Globus pallidus (tissue), 1 donor: ENCODE data around the gene TMEM132A.
A peak's percentile ranks its signal among the peaks of the same experiment; 100 is the strongest.

Source experiments
- DNase-seq: peaks from one replicate; pipeline ENCODE4 v3.0.0-alpha.2; 2015; ENCODE audit warnings: low spot score

TMEM132A gene, protein sequence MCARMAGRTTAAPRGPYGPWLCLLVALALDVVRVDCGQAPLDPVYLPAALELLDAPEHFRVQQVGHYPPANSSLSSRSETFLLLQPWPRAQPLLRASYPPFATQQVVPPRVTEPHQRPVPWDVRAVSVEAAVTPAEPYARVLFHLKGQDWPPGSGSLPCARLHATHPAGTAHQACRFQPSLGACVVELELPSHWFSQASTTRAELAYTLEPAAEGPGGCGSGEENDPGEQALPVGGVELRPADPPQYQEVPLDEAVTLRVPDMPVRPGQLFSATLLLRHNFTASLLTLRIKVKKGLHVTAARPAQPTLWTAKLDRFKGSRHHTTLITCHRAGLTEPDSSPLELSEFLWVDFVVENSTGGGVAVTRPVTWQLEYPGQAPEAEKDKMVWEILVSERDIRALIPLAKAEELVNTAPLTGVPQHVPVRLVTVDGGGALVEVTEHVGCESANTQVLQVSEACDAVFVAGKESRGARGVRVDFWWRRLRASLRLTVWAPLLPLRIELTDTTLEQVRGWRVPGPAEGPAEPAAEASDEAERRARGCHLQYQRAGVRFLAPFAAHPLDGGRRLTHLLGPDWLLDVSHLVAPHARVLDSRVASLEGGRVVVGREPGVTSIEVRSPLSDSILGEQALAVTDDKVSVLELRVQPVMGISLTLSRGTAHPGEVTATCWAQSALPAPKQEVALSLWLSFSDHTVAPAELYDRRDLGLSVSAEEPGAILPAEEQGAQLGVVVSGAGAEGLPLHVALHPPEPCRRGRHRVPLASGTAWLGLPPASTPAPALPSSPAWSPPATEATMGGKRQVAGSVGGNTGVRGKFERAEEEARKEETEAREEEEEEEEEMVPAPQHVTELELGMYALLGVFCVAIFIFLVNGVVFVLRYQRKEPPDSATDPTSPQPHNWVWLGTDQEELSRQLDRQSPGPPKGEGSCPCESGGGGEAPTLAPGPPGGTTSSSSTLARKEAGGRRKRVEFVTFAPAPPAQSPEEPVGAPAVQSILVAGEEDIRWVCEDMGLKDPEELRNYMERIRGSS

DNA sequence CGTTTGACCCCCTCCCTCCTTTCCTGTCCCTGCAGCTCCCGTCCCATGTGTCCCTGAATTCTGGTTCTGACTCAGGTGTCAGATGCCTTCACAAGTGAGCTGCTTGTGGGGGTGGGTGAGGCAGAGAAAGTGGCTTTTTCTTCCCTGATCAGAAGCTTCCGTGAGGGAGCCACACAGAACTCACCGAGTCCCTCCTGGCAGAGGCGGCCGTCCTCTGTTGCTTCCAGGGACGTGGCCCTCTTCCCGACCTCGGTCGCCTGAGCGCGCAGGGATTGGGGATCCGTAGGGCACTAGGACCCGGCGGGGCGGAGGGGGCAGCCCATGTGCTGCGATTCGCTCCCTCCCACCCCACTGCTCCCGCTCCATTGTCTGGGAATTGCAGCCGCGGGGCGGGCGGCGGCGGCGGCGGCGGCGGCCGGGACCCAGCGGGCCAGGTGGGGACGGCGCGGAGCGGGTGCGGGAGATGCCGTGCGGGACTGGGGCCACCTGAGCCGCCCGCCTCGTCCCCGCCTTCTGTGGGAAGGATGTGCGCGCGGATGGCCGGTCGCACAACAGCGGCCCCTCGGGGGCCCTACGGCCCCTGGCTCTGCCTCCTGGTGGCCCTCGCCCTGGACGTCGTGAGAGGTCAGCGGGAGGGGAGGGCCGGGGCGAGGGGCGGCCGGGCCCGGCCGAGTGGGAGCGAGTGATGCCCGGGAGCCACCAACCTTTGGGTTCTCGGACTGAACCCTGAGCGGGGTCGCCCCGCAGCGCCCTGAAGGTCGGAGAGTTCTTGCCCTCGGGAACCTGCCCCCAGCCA lies at the start of gene TMEM132A:
Gene TMEM132A, plus strand, starts transcription at position 351 of the 796 bp plus-strand sequence. Its CDS starts 174 bp downstream, at position 525.
- DNase-seq: peak; percentile 73

DNA sequence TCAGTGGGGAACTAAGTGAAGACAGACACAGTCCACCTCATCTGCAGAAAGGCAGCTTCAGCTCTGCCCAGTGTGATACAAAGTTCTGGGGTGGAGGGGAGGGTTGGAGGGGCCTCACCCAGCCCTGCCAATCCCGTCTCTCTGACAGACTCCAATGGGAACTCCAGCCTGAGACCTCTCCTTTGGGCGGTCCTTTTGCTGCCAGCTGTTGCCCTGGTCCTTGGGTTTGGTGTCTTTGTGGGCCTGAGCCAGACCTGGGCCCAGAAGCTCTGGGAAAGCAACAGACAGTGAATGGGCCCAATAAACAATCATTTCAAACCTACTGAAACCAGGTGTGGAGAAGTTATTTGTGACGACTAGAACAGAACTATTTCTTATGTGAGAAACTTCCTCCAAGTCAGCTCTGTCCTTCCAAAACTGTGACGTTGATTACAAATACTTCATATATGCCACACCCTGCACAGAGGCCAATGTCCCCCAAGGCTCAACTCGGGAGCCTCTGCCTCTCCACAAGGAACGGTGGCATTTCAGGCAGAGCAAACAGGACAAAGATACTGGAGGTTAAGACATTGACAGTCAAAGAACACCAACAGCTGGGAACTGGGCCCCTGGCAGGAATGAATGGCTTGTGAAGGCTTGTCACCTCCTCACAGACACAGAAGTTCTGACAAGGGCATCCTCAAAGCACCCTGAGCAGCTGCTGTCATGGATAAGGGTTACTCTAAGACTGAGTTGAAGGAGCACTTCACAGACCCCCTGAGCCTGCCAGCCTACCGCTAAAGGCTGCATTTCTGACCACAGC lies 48.7 kb upstream of the TMEM132A start:
- no peak for DNase-seq

DNA sequence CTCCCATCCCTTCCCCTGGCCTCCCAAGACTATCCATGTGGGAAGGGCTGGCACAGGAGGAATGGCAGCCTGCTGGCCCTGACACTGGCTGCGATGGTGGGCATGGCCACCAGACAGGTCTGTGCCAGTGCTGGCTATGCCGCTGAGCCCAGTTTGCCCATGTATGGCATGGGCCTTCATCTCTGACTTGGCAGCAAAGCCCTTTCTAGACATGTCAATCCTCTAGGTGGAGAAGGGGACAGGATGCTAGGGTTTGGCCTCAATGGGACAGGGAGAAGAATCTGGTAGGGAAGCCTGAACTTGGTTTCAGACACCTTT lies 48.1 kb upstream of the TMEM132A start:
- DNase-seq: no peak

DNA sequence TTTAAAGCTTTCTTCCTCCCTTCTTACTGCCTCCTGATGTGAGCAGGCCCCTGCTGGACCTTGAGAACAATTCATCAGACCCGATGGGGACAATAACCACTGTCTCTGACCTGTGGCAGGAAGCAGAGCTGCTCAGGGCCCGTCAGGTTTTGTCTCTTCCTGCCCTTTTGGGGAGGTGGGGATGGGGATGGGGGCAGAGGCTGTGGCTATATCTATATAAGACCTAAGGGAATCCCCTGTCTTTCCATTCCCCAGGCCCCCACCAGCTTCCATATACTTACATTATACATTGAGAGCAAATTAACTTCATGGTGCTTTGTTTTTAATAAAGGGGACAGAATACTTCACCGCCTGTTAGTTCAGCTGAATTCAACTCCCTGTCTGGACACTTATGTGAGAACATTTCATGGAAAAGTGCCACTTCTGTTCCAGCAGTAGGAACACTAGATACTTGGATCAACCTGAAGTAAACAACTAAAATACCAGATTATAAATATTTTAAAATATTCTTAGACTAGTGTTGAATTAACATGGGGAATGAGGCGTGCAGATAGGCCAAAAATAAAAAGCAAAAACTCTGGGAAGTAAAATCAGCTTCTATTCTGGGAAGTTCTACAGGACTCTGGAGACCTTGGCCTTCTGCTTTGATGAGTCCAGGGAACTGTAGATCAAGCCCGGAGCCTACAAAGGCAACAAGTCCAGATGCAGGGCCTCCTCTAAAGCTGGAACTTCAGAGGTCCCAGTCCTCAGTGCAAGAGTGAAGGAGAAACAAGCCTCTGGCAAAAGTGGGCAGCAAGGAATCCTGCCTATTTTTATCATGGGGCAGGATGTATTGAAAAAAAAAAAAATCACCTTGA lies 45.8 kb upstream of the TMEM132A start:
- no peak for DNase-seq

DNA sequence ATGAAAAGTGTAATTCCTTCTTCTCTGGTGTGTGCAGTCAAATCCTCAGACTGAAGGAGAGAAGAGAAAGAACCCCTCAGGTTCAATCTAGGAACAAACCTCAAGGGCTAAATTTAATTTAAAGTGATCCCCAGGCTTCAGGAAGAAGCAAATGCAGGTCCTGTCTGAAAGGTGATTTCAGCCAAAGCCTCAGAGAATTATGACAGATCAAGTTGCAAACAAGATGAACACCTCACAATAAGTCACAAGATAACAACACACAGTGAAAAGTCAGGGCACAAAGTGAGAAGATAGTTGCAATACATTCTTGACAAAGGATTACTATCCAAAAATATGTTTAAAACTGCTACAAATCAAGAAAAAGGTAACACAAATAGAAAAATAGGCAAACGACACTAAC lies 45.2 kb upstream of the TMEM132A start:
- DNase-seq: no peak

DNA sequence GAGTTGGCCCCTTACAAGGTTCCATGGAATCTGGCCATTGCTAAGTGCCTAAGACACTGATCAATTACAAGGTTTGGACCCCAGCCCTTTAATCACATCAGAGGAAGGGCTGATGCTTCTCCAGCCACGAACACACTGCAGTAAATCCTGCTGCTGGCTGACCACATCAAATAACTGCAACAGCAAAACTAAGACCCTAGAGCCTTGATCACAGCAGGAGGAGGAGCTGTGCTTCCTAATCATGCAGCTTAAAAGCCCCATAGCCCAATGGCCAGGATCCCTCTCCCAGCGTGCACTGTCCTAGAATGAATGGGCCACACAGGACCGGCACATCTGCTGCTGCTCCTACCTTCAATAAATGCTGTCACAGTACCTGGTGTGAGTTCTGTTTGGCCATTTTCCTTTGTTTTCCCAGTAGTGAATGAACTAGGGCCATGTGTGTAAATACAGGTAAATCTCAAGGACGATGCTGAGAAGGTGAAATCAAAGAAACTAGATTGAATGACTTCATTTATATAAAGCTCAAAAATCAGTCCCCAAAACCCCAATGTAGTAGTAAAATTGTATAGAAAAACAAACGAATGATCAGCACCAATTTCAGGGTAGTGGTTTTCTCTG lies 44.2 kb upstream of the TMEM132A start:
- DNase-seq: no peak

DNA sequence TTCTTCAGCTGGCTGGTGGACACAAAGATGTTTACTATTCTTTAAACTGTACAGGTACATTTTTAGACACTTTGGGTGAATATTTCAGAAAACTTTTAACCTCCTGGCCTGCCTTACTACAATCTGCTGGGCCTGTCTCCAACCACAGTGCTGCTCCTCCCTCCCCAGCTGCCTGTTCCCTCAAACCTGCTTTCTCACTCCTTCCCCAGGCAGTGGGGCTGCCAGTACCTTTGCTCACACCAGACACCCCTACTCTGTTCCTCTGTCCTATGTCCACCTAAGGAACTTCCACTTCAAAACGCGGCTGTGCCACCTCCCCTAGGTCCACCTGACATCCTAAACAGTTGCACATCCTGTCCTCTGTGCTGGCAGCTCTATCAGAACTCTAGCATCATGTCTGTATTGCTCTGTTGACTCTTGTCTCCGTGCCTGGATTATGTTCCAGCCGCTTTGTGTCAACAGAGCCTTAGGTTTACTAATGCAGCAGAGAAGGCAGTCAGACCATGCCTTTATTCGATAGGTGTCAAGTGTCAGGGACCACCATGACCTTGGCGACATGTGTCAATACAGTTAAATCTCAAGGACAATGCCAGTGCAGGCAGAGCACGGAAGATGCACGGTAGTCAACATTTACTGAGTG lies 43.5 kb upstream of the TMEM132A start:
- no peak for DNase-seq

DNA sequence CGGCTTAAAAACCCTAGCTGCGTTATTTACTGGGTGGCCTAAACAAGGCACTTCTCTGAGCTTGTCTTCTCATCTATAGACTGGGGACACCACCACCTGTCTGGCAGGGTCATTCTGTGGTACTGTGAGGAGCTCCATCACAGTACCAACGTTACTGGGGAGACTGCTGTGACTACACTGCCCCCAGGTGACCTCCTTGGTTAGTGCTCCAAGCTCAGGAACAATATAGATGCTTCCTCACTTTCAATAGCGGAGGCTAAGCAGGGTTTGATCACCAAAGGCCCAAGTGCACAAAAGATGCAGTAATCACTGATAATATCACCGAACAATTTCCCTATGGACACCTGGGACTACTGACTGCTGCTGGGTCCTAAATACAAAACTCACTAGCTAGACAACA lies 36.7 kb upstream of the TMEM132A start:
- DNase-seq: peak; percentile 47

DNA sequence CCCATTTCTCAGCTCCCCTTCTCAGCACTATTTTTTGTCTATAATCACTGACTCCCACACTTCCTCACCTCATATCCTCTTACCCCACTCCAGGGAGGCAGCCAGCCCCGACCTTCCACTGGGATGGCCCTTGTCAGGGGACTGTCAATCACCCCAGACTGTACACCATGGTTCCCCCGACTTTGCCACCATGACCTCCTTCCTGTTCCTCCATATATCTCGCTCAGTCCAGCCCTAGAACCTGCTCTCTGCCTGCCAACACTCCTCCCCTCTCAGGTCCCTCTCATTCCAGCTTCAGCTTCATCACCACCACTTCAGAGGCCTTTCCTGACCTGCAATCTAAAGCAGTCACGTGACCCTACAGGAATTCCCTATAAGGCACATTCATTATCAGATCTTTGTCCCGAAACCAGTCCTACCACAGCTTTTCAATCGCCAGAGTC lies 34.4 kb upstream of the TMEM132A start:
- DNase-seq: no peak

DNA sequence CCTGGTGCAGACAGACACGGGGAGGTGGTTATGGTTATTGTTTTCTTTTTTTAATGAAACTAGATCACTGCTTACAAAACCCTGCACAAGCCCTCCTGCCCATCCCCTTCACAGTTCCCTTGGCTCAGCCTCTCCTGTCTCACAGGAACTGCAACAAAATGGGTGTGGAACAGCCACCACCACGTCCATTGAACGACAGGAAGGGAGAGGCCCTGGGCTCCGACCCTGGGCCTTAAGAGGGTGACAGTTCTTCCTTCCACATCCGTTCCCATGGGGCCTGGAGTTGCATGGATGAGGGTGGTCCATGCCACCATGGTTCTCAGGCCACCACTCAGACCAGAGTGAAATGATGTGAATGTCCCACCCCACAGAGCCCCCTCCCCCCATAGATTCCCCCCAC lies 33.6 kb upstream of the TMEM132A start:
- no peak for DNase-seq

DNA sequence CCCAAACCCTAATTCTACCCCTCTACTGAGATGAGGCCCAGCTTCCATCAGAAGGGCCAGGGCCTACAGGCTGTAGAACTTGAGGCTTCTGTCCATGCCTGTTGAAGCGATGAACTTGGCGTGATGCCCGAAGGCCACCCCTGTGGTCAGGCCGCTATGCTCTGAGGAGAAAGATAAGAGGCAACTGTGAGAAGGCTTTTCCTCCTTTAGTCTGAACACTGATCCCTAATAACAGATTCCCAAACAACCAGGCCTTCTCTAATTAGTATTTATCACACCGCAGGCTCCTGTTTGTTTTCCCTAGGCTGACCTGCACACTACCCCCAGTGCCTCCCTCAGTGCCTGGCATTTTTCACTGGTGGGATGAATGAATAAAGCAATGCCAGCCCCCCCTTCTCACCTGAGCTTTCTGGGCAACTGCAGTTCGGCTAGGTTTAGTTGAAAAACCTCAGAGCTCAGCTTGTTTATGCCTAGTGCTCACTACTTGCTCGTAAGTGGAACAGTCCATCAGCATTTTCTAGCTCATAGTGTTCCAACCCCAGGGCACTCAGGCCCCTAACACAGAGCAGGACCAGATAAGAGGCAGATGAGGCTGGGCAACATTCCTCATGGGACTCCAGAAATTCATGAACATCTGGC lies 33.0 kb upstream of the TMEM132A start:
- DNase-seq: no peak

DNA sequence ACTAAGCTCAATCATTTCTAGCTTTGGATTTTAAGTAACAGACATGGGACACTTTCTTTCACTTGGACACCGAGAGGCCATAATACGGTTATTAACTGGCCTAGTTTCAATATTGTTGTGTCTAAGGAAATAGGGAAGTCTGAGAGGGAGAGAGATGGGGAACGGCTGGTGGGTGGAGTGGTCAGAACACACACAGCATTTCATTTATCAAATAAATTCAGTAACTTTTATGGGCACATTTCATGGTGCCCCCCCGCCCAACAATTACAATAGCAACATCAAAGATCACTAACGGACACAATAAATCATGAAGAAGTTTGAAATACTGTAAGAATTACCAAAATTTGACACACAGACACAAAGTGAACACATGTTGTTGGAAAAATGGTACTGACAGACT lies 28.6 kb upstream of the TMEM132A start:
- no peak for DNase-seq

DNA sequence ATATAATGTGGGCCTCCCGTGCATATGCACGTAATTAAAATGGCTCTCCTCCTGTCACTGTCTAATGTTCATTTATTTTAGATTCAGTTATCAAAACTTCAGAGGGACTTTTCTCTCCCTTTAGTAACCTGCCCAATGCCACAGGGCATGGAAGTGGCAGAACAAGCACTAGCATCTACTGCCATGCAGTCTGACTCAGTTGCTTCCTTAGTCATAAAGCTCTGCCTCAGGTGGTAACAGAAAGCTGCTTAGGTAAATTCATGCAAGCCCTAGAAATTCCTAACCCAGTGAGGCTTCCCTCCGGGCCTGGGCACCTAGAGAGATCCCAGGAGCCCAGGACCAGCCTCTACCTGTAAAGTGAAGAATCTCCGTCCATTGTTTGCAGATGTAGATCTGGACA lies 26.8 kb upstream of the TMEM132A start:
- no peak for DNase-seq

DNA sequence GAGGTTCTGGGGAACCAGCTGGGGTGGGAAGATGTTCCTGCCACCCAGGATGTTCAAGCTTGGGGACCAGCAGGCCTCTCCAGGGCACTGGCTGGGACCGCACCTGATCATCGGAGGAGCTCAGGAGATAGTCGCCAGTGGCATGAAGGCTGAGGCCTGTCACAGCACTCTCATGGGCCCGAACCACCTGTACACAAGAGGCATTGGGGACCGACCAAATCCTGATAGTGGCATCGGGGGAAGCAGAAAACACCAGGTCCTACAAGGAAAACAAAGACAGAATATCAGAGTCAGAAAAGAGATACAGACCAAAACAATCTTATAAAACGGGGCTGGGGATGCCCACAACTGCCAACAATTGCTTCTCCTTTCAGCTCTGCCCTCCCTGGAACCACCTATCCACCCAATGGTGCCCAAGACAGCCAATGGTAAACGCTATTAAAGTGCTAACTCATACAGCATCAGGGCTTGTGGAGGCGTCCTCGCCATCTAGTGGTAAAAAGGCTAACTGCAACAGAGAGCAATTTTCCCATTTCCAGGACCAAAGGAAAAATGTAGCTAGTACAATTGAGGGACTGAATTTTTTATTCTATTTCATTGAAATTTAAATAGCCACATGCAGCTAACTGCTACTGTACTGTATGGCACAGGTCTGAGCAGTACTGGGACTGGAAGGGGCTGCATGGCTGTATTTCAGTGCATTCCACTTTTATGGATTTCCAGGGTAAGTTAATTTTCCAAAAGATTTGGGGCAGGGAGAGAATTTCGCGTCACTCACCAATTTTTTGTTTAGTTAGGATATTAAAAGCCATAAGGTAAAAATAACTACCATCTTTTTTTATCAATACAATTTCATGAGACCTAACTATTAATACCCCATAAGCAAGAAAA lies 25.0 kb upstream of the TMEM132A start:
- no peak for DNase-seq

DNA sequence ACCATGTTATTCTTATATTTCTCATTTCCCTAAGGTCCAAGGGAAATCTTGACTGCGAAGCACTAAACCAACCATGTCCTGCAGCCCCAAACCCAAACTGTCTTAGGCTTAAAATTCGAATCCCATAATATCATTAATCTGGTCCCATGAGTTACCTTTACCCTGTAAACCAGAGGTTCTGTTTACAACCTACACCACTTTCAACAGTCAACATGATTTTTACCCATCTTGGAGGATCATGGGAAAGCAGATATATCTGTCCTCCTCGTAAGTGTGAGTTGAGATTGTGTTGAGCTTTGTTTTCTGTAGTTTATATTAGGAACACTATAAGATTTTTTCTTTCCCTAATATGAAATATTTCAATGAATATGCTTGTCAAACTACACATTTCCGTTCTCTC lies 24.3 kb upstream of the TMEM132A start:
- no peak for DNase-seq

DNA sequence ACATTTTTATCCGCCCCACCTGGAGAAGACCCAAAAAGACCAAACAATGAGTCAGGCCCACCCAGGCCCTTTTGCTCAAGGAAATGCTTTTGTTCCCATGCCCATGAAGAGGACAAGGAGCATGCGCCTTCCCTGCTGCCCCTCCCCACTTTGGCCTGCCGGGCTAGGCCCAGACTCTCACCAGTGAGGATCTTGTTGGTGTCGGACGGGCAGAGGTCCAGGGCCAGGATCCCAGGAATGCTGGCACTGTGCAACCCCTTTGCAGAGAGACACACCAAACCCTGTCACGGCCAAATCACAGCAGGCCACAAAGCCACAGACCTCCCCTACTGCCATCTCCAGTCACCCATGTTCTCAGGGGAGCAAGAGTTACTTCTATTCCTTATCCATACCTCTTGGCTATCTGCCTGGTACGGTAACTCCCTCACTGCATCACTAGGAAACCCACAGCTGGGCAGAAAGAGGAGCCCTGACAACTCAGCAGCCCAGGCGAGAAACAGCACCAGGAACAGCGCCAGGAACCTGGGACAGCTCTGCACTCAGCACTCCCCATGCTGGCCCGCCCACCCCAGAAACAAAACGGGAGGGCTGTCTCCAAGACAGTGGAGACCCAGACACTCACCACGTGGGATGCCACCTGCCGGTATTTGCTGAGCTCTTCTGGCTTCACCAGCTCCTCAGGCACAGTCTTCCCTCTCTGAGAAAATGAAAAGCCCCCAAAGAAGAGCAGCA lies 23.4 kb upstream of the TMEM132A start:
- DNase-seq: no peak

DNA sequence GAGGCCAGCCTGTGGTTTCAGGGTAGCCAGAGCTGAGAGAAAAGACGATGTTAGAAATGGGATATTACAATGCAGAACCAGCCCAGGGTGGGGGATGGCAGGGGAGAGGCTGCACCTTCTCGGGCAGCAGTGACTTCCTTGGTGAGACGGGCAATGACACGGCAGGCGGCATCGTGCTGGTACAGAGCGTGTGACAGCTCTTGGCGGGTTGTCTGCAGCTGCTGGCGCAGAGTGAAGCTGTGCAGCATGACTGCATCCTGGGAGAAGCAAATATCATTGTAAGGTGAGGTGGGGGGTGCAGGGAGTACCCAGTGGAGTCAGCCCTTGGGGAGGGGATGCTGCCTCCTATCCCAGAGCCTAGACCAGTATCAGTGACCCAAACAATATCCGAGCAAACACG lies 21.6 kb upstream of the TMEM132A start:
- DNase-seq: no peak
